ENCODE data around the gene BLNK. TPM values are rescaled to one million over a fixed set of nuclear protein-coding genes. Genes with fewer than 3 reads are reported as not detected.

BLNK gene
- total and polyA plus RNA-seq, 2 of the 13 experiments (the other 11 are each of a cell fraction or from before 2014, with no cell fraction given), result not detected

GRCh38 chr10:96201525-96201924 is 69.8 kb downstream of the BLNK start:
- H2AFZ ChIP-seq (ENCODE audit: low read length), result no peak overlapping the region
- H3K27ac ChIP-seq (ENCODE audit: extremely low read length, insufficient read depth, low read length), result no peak overlapping the region
- FAIRE-seq (no peak), DNase-seq (ENCODE audit: low spot score) (no peak), ATAC-seq (no peak)
- no peak overlapping the region for H3K9ac ChIP-seq (ENCODE audit: insufficient read depth, low read depth, low read length)
- BruUV-seq (replicated peaks), result no TSS peak
- no peak overlapping the region for H3K4me3 ChIP-seq (replicated peaks in 1 of 3; ENCODE audit: insufficient read depth in 1 of 3, low read depth in 2 of 3, low read length in 3 of 3)
- intact Hi-C loops (cut with micrococcal nuclease; ENCODE audit: unreplicated experiment) (no loop called here), in situ Hi-C loops (cut with HindIII; ENCODE audit: extremely low pct_ligation_motif_present, low pct_unique_long_range_greater_than_20kb) (no loop called here)
- ChIA-PET CTCF (ENCODE audit: low intra/inter-chr PET ratio, low total read pairs) (no interaction called here), POLR2A (no interaction called here)
- H3K4me2 ChIP-seq (ENCODE audit: low read depth, low read length), result no peak overlapping the region
- no peaks in the 10 kb centered on the region for H4K20me1 ChIP-seq (ENCODE audit: insufficient read depth, low read length)
- H3K4me1 ChIP-seq (ENCODE audit: insufficient read depth, low read length), result no peaks in the 10 kb centered on the region
- H3K79me2 ChIP-seq (ENCODE audit: insufficient read depth, low read length), result no peaks in the 10 kb centered on the region
- no peaks in the 10 kb centered on the region for H3K9me3 ChIP-seq (ENCODE audit: low read length)
- 4% methylated on average over 1 of the region's 1 CpG for WGBS (ENCODE audit: low lambda C conversion rate)
- TF ChIP-seq ZNF850 (CRISPR knock-in tag; conservative IDR thresholded peaks at IDR 0.05) (no peak), PCBP1 (IDR thresholded peaks at IDR 0.05; ENCODE audit: borderline replicate concordance, low read depth, low read length) (no peak), SATB2 (CRISPR knock-in tag; IDR thresholded peaks at IDR 0.05) (no peak), NR2F2 (IDR thresholded peaks at IDR 0.05; ENCODE audit: borderline replicate concordance, low read depth) (no peak), NFKB2 (CRISPR knock-in tag; IDR thresholded peaks at IDR 0.05; ENCODE audit: borderline replicate concordance) (no peak), THRA (CRISPR knock-in tag; IDR thresholded peaks at IDR 0.05; ENCODE audit: borderline replicate concordance) (no peak), ZNF235 (CRISPR knock-in tag; IDR thresholded peaks at IDR 0.05; ENCODE audit: borderline replicate concordance) (no peak), IRF2 (CRISPR knock-in tag; IDR thresholded peaks at IDR 0.05) (no peak), ZMYM3 (CRISPR knock-in tag; IDR thresholded peaks at IDR 0.05) (no peak), MIXL1 (CRISPR knock-in tag; IDR thresholded peaks at IDR 0.05) (no peak), ESRRA (CRISPR knock-in tag; IDR thresholded peaks at IDR 0.05; ENCODE audit: low read depth) (no peak), STAG1 (CRISPR knock-in tag; IDR thresholded peaks at IDR 0.05) (no peak), ZNF724P (CRISPR knock-in tag; IDR thresholded peaks at IDR 0.05; ENCODE audit: borderline replicate concordance) (no peak)
- TF ChIP-seq, protein P1, sequence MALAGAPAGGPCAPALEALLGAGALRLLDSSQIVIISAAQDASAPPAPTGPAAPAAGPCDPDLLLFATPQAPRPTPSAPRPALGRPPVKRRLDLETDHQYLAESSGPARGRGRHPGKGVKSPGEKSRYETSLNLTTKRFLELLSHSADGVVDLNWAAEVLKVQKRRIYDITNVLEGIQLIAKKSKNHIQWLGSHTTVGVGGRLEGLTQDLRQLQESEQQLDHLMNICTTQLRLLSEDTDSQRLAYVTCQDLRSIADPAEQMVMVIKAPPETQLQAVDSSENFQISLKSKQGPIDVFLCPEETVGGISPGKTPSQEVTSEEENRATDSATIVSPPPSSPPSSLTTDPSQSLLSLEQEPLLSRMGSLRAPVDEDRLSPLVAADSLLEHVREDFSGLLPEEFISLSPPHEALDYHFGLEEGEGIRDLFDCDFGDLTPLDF (CRISPR knock-in tag; IDR thresholded peaks at IDR 0.05), result no peak
- no peaks in the 10 kb centered on the region; a peak in 1 of 5 replicates for H3K27me3 ChIP-seq (ENCODE audit: control insufficient read depth in 1 of 2, insufficient read depth in 2 of 2, low read length in 2 of 2)
- no peaks in the 10 kb centered on the region for H3K36me3 ChIP-seq (replicated peaks in 1 of 2; ENCODE audit: control insufficient read depth in 1 of 2, insufficient read depth in 2 of 2, low read length in 2 of 2)
